KG1 (cell line): ENCODE measurements around the gene TMEM140.
A peak's percentile ranks its signal among the peaks of the same experiment; 100 is the strongest.
"Not testable (repeated sequence)": the region's sequence is repeated elsewhere in the genome, so short reads cannot be mapped to it uniquely, and the experiment has no call there.

Experiments used
- DNase-seq: peaks from one replicate; lab custom pipeline; 2025; lab: John Stamatoyannopoulos, UW

Gene TMEM140

GRCh38 chr7:135147899-135148721, at the start of gene TMEM140:
TSS of gene TMEM140 (plus strand) at chr7:135148072. CDS start at chr7:135164442, 16,370 bp downstream.
- DNase-seq: no peak

- no peak for DNase-seq
These were observed 49.5 kb upstream of the TMEM140 start for GRCh38 chr7:135098391-135098790.

- DNase-seq: no peak
These were observed 47.0 kb upstream of the TMEM140 start for GRCh38 chr7:135100856-135101255.

DNA sequence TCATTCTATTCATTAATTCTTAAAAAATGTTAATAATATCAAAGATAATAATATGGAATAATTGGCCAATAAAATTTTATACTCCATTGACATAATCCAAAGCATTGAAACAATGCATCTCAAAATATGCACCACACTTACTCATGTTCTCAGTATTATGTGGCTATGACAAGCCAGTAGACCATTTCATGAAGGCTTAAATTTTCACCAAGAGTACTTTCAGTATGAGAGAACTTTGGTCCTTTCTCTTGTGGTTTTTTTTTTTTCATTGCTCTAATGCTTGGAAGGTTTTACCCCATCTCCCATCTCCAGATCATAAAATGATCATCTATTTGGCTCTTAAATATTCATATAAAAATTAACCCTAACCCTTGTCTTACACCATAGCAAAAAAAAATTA, 45.5 kb upstream of the TMEM140 start:
- no peak for DNase-seq

DNA sequence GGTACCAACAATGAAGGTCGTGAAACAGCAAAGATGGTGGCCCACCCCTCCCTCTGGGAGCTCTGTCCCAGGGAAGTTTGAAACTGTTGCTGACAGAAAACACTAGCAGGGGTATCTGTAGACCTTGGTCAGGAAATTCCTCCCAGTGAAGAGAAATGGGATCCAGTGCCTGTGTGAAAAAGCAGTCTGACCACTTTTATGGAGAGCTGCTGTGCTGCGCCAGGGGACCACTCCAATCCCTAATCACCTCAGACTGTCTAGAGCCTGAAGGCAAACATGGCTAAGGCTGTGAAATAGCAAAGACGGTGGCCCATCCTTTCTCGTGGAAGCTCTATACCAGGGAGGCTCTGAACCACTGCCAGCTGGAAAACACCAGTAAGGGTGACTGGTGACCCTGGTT, 38.3 kb upstream of the TMEM140 start:
- no peak for DNase-seq

DNA sequence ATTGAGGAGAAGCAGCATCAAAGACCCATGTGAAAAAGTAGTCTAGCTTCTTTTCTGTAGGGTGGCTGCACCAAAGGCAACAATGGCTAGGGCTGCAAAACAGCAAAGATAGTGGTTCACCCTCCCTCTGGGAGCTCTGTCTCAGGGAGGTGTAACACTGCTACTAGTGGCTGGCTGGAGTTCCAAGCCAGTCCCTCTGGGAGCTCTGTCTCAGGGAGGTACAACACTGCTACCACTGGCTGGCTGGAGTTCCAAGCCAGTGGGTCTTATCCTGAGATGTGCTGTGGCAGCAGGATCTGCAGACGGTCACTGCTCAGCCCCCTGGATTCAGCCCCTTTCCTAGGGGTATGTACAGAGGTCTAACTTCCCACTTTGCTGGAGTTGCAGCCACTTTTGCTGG, 37.9 kb upstream of the TMEM140 start:
- no peak for DNase-seq

GRCh38 chr7:135111379-135111778, 36.5 kb upstream of the TMEM140 start:
- DNase-seq: no peak

GRCh38 chr7:135114622-135115021, 33.2 kb upstream of the TMEM140 start:
- no peak for DNase-seq

- no peak for DNase-seq
These were observed 30.8 kb upstream of the TMEM140 start for GRCh38 chr7:135117096-135117495.

DNA sequence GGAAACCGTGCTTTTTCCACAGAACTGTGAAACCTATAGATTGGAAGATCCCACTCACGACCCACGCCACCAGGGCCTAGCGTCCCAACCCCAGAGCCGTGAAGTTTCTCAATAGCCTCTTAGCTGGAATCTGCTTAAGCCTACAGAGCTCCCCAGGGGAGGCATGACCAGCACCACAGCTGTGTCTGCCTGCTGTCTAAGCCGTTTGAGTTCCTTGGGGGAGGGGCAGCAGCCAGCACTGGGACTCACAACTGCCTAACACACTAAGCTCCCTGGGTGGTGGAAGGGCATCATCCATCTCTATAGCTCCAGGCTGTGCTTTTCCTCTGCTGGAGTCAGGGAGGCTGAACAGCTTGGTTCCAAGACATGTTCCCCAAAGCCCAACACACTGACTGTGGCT, 26.0 kb upstream of the TMEM140 start:
- no peak for DNase-seq

DNA sequence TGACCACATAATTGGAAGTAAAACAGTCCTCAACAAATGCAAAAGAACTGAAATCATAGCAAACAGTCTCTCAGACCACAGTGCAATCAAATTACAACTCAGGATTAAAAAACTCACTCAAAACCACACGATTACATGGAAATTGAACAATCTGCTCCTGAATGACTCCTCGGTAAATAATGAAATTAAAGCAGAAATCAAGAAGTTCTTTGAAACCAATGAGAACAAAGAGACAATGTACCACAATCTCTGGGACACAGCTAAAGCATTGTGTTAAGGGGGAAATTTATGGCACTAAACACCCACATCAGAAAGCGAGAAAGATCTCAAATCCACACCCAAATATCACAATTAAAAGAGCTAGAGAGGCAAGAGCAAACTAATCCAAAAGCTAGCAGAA, 23.2 kb upstream of the TMEM140 start:
- not testable (repeated sequence) for DNase-seq

- DNase-seq: no peak
These were observed 18.9 kb upstream of the TMEM140 start for GRCh38 chr7:135128931-135129330.

DNA sequence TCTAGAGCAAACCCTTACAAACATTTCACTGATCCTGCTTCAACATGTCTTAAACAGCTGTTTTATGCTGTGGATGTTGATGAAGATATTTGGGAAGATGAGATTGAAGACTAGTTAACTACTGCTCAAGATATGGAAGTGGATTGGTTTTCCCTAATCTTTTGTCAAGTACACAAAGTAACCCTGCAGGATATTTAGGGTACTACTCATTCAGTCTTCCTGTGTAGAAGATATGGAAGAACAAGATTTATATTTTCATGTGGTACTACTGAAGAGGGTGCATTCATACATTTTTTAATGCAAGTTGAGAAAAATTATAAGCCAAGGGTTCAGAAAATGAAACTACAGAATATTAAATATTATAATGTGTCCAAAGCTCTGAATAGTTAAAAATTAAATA, 18.3 kb upstream of the TMEM140 start:
- DNase-seq: no peak

- no peak for DNase-seq
These were observed 3.8 kb upstream of the TMEM140 start for GRCh38 chr7:135143885-135144668.

- DNase-seq: no peak
These were observed 452 bp upstream of the TMEM140 start for GRCh38 chr7:135147341-135147898.

- no peak for DNase-seq
These were observed 2.4 kb downstream of the TMEM140 start for GRCh38 chr7:135150072-135150782.

GRCh38 chr7:135151132-135151531, 3.3 kb downstream of the TMEM140 start:
- DNase-seq: no peak

DNA sequence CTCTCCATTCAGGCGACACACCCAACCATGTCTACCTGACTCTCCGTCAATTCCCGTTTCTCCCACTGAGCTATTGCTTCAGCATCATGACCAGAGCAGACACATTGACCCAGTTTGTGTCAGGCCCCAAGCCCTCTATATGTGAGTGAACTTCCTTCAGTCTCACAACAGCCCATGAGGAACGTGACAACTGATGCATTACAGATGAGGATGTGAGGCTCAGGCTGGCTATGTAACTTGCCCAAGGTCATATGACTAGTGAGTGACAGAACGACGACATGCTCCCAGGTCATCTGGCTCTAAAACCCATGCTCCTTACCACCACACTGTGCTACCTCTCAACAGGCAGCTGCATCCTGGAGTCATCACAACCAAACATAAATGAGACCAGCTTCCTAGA, 3.7 kb downstream of the TMEM140 start:
- DNase-seq: peak; percentile 13

GRCh38 chr7:135152442-135152841, 4.6 kb downstream of the TMEM140 start:
- DNase-seq: no peak

- no peak for DNase-seq
These were observed 6.9 kb downstream of the TMEM140 start for GRCh38 chr7:135154734-135155133.

- no peak for DNase-seq
These were observed 8.4 kb downstream of the TMEM140 start for GRCh38 chr7:135156290-135156689.

GRCh38 chr7:135158141-135158655, 10.3 kb downstream of the TMEM140 start:
- DNase-seq: no peak
